ENCODE measurements around the gene NLRC3.

DNA sequence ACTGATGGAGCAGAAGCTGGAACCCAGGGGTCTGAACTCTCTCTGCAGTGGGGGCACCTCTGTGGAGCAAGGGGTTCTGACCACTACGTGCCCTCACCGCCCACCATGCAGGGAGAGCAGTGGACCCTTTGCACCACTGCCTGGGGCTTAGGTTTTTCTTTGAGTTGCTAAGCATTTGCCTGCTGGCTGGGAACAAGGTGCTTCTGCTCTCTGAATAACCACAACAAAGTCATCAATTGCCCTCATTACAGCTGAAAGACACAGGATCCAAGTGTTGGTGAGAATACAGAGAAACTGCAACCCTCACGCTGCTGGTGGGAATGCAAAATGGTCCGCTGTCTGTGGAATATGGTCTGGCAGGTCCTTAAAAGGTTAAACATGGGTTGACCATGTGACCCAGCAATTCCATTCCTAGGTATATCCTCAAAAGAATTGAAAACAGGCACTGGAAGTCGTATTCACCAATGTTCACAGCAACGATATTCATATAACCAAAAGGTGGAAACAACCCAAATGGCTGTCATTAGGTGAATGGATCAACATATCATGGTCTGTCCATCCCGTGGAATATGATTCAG lies 22.8 kb downstream of the NLRC3 start:
- TF ChIP-seq, protein P1, sequence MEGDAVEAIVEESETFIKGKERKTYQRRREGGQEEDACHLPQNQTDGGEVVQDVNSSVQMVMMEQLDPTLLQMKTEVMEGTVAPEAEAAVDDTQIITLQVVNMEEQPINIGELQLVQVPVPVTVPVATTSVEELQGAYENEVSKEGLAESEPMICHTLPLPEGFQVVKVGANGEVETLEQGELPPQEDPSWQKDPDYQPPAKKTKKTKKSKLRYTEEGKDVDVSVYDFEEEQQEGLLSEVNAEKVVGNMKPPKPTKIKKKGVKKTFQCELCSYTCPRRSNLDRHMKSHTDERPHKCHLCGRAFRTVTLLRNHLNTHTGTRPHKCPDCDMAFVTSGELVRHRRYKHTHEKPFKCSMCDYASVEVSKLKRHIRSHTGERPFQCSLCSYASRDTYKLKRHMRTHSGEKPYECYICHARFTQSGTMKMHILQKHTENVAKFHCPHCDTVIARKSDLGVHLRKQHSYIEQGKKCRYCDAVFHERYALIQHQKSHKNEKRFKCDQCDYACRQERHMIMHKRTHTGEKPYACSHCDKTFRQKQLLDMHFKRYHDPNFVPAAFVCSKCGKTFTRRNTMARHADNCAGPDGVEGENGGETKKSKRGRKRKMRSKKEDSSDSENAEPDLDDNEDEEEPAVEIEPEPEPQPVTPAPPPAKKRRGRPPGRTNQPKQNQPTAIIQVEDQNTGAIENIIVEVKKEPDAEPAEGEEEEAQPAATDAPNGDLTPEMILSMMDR (IDR thresholded peaks at IDR 0.05; ENCODE audit: insufficient read depth, low read depth, low read length): no peak
- TF ChIP-seq EZH2 (IDR thresholded peaks at IDR 0.05; ENCODE audit: insufficient read depth, low read length): no peak
